MCF 10A (cell line): ENCODE measurements around the gene LRIG3. TPM values are rescaled to one million over a fixed set of nuclear protein-coding genes. Genes with fewer than 3 reads are reported as not detected.

Source experiments
- BruUV-seq: library from RNA; stranded (reverse); fragments of 400-500 nt; replicated peaks from 2 replicates; lab custom pipeline; 2021; lab: Mats Ljungman, UMichigan
- CTCF ChIA-PET: fragments of 300-600 bp; sonication (Branson Sonifier 250); formaldehyde crosslinking; extraction: SDS; loops from one replicate; lab custom pipeline; 2021; ENCODE audit warnings: antibody characterized with exemption, inconsistent platforms; lab: Yijun Ruan, JAX
- POLR2A ChIA-PET: fragments of 300-600, 350-650 bp; sonication (Branson Sonifier 250); formaldehyde crosslinking; extraction: SDS; loops from one replicate; lab custom pipeline; 2020; ENCODE audit warnings: antibody characterized with exemption, inconsistent platforms; lab: Yijun Ruan, JAX
- DNase-seq: peaks from one replicate; pipeline ENCODE4 v3.0.0-alpha.2; 2018; ENCODE audit not compliant: unreplicated experiment
- H3K27ac Mint-ChIP-seq: one replicate; pipeline ENCODE4 v1.8.0; 2022; ENCODE audit warnings: mild to moderate bottlenecking, low read depth, mixed read lengths; ENCODE audit not compliant: unreplicated experiment
- H3K27me3 Mint-ChIP-seq: one replicate; pipeline ENCODE4 v1.8.0; 2022; ENCODE audit warnings: mixed read lengths; ENCODE audit not compliant: insufficient read depth, unreplicated experiment
- H3K36me3 Mint-ChIP-seq: one replicate; pipeline ENCODE4 v1.8.0; 2022; ENCODE audit warnings: mild to moderate bottlenecking, moderate library complexity, mixed read lengths; ENCODE audit not compliant: insufficient read depth, unreplicated experiment
- H3K4me1 Mint-ChIP-seq: one replicate; pipeline ENCODE4 v1.8.0; 2022; ENCODE audit warnings: mixed read lengths; ENCODE audit not compliant: insufficient read depth, unreplicated experiment
- H3K4me3 Mint-ChIP-seq: one replicate; pipeline ENCODE4 v1.8.0; 2022; ENCODE audit warnings: mild to moderate bottlenecking, moderate library complexity, mixed read lengths; ENCODE audit not compliant: unreplicated experiment
- H3K9me3 Mint-ChIP-seq: one replicate; pipeline ENCODE4 v1.8.0; 2022; ENCODE audit warnings: mixed read lengths; ENCODE audit not compliant: unreplicated experiment
- intact Hi-C: fragments of 100-400 bp; cut with micrococcal nuclease; formaldehyde crosslinking; loops from 2 replicates; pipeline ENCODE4 v1.14.1; 2022
- total RNA-seq: library from RNA; stranded (reverse); gene quantifications from 2 replicates; pipeline ENCODE4 v1.2.3, GENCODE V29; 2022
- TF ChIP-seq, protein P1 (sequence below): fragments of 200-600 bp; IDR thresholded peaks from one replicate; pipeline ENCODE4 v1.8.0; 2022; ENCODE audit warnings: antibody characterized with exemption, mild to moderate bottlenecking; ENCODE audit not compliant: unreplicated experiment

LRIG3 gene
- total RNA-seq, 1 experiment from 2014 or later: 41.5 TPM

DNA sequence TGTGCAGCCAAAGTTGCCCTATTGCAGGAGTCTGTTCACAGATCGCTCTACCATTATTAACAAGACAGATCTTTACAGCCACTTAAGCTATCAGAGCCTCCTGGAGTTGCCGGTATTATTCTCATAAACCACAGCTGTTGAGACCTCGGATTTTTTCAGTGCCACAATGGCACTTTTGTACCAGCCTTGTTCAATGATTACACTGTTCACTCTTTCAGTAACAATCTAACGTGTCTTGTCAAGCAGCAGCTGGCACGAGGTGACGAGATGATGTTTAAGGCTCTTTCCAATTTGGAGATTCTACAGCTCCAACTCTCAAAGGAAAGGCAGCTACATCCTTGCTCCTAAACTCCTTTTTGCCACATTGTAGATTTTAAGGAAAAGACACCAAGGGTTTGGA is 30.7 kb downstream of the LRIG3 start:
- no TSS peak for BruUV-seq
- peaks cover 16% of the 10 kb centered on the region for H3K4me1 Mint-ChIP-seq
- DNase-seq: no peak
- intact Hi-C loops: no loop called here
- TF ChIP-seq, protein P1, sequence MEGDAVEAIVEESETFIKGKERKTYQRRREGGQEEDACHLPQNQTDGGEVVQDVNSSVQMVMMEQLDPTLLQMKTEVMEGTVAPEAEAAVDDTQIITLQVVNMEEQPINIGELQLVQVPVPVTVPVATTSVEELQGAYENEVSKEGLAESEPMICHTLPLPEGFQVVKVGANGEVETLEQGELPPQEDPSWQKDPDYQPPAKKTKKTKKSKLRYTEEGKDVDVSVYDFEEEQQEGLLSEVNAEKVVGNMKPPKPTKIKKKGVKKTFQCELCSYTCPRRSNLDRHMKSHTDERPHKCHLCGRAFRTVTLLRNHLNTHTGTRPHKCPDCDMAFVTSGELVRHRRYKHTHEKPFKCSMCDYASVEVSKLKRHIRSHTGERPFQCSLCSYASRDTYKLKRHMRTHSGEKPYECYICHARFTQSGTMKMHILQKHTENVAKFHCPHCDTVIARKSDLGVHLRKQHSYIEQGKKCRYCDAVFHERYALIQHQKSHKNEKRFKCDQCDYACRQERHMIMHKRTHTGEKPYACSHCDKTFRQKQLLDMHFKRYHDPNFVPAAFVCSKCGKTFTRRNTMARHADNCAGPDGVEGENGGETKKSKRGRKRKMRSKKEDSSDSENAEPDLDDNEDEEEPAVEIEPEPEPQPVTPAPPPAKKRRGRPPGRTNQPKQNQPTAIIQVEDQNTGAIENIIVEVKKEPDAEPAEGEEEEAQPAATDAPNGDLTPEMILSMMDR: no peak
- H3K4me3 Mint-ChIP-seq: no peak overlapping the region
- no peaks in the 10 kb centered on the region for H3K27me3 Mint-ChIP-seq
- peaks cover 90% of the 10 kb centered on the region for H3K36me3 Mint-ChIP-seq
- ChIA-PET POLR2A (interaction anchor here (0.7 to 7.8 kb wide), 8 partner anchors 11 to 188 kb away, joined by 4 to 76 read pairs (median 36); partner anchors contain the start of gene LRIG3), CTCF (interaction anchor here (0.6 to 3.1 kb wide), 6 partner anchors 13 to 350 kb away, joined by 3 to 18 read pairs (median 4); no protein-coding TSS in a partner anchor)
- H3K27ac Mint-ChIP-seq: peak overlapping the region; percentile 35
- H3K9me3 Mint-ChIP-seq: no peaks in the 10 kb centered on the region

DNA sequence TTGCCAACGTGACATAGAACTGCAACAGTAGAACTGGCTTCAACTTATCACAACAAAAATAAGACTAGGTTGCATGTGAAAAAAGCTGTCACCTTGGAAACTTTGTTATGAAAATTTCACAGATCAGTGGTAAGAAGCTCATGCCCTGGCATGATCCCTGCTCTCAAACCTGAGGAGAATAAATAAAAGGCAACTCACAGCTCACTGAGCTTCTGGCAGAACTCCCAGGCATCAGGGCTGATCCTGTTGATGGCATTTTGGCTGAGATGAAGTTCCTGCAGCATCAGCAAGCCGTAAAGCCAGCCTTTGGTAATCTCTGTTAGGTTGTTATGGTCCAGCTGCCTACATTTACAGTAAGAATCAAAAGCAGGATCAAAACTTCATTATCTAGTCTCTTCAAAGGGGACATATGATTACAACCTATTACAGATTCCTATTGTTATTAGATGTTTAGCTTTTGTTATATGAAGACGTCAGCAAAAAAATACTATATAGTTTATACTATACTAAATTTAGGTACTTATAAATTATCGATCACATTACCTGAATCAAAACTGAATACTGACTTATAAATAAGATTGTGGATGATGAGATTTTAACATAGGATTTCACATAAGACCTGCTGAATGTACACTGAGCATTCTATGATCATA is 32.0 kb downstream of the LRIG3 start:
- TF ChIP-seq, protein P1: no peak
- BruUV-seq: TSS peak; percentile 97
- peak; percentile 26 for DNase-seq
- ChIA-PET POLR2A (interaction anchor here (0.6 to 7.8 kb wide), 24 partner anchors 9 to 895 kb away, joined by 3 to 76 read pairs (median 6); partner anchors contain the start of gene LRIG3), CTCF (interaction anchor here (0.7 to 3.1 kb wide), 6 partner anchors 10 to 348 kb away, joined by 3 to 18 read pairs (median 4); no protein-coding TSS in a partner anchor)
- Mint-ChIP-seq H3K27ac (peak overlapping the region; percentile 80), H3K4me1 (peaks cover 11% of the 10 kb centered on the region), H3K4me3 (no peak overlapping the region), H3K27me3 (no peaks in the 10 kb centered on the region), H3K9me3 (no peaks in the 10 kb centered on the region), H3K36me3 (peaks cover 93% of the 10 kb centered on the region)
- intact Hi-C loops: no loop called here

DNA sequence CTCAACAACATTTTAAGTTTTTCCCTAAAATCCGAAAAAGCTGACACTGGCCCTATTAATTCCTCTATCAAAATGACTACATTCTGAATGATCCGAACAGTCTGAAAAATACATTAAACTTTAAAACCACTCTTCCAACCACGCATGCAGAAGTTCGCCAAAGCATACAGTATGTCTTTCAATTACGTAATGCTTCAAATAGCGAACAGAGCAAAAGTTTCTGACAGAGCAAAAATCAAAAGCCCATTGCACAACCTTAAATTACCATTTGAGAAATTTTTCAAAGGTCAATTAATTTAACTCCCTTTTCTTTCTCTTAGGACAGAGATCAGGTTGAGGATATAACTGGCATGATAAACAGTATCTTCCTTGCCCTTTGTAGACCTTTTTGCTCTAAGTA is 33.2 kb downstream of the LRIG3 start:
- CTCF ChIA-PET: interaction anchor here (0.7 kb wide), 1 partner anchor 140 kb away, joined by 4 read pairs; no protein-coding TSS in a partner anchor

DNA sequence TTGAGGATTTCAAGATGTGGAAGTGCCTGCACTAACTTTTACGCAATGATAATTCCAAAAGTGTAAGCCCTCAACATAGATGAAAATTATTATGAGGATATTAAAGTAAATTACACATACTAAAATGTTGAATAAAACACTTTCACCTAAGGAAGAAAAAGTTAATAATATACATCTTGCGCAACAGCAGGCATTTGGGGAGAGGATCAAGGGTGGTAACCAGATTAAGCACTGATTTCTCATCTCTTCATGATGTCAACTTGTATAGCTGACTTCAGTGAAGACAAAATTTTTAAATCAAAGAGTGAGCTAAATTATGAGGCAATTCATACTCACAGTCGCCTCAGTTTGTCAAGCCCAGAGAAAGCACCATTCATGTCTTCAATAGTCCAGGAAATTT is 33.8 kb downstream of the LRIG3 start:
- DNase-seq: no peak
- no peaks in the 10 kb centered on the region for H3K27me3 Mint-ChIP-seq
- no peak overlapping the region for H3K4me3 Mint-ChIP-seq
- H3K9me3 Mint-ChIP-seq: no peaks in the 10 kb centered on the region
- CTCF ChIA-PET: interaction anchor here (0.6 to 0.7 kb wide), 2 partner anchors 26 to 139 kb away, joined by 3 to 4 read pairs; no protein-coding TSS in a partner anchor
- no TSS peak for BruUV-seq
- H3K4me1 Mint-ChIP-seq: peaks cover 11% of the 10 kb centered on the region
- peaks cover 93% of the 10 kb centered on the region for H3K36me3 Mint-ChIP-seq
- peak overlapping the region; percentile 80 for H3K27ac Mint-ChIP-seq
- intact Hi-C loops: no loop called here
- POLR2A ChIA-PET: interaction anchor here (0.6 to 7.8 kb wide), 7 partner anchors 8 to 708 kb away, joined by 3 to 76 read pairs (median 10); partner anchors contain the start of gene LRIG3
- TF ChIP-seq, protein P1: no peak

More for the DNA sequence above, 33.2 kb downstream of the LRIG3 start:
- DNase-seq: no peak
- Mint-ChIP-seq H3K4me1 (peaks cover 11% of the 10 kb centered on the region), H3K9me3 (no peaks in the 10 kb centered on the region), H3K4me3 (no peak overlapping the region), H3K27ac (peak overlapping the region; percentile 80), H3K27me3 (no peaks in the 10 kb centered on the region), H3K36me3 (peaks cover 93% of the 10 kb centered on the region)
- intact Hi-C loops: no loop called here
- POLR2A ChIA-PET: interaction anchor here (0.6 to 7.8 kb wide), 12 partner anchors 9 to 708 kb away, joined by 3 to 76 read pairs (median 10); partner anchors contain the start of gene LRIG3
- TF ChIP-seq, protein P1: no peak
- no TSS peak for BruUV-seq
